Measurements from ENCODE around the gene FAT1.

Gene FAT1

DNA sequence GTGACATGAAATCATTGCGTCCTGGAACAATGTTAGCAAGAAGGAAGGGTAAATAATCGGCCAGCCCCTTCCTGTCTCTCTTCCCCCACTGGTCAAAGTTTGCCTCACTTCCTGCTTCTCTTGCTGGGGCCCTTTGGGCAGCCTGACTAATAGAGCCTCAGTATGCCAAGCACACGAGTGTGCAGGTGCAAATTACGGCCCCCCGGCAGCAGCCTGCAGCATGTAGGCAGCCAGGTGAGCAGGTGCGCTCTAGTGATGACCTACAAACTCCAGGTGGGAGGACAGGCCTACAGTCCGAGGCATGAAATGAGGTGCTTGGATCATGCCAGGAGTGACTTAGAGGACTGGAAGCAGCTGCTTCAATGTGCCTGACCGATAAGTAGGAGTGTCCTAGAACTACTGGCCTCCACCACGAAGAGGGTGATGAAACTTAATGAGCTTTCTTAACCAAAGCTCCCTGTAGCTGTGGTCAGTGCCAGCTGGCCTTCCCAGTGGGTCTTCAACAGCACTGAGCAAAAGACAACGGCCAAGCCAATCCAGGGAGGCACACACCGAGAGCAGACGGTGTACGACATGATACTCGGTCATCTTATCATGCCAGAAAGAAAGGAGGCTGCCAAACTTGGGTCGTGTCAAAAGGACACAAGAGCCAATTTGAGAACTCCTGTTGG lies 26.1 kb upstream of the FAT1 start:
- no peak overlapping the region for H3K4me3 ChIP-seq (replicated peaks in 1 of 2; ENCODE audit: low read depth in 2 of 2, low read length in 2 of 2)
- TF ChIP-seq, protein P1, sequence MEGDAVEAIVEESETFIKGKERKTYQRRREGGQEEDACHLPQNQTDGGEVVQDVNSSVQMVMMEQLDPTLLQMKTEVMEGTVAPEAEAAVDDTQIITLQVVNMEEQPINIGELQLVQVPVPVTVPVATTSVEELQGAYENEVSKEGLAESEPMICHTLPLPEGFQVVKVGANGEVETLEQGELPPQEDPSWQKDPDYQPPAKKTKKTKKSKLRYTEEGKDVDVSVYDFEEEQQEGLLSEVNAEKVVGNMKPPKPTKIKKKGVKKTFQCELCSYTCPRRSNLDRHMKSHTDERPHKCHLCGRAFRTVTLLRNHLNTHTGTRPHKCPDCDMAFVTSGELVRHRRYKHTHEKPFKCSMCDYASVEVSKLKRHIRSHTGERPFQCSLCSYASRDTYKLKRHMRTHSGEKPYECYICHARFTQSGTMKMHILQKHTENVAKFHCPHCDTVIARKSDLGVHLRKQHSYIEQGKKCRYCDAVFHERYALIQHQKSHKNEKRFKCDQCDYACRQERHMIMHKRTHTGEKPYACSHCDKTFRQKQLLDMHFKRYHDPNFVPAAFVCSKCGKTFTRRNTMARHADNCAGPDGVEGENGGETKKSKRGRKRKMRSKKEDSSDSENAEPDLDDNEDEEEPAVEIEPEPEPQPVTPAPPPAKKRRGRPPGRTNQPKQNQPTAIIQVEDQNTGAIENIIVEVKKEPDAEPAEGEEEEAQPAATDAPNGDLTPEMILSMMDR (IDR thresholded peaks at IDR 0.05; ENCODE audit: low read depth, low read length): no peak
- no peak for DNase-seq (ENCODE audit: low read depth in 2 of 2)

DNA sequence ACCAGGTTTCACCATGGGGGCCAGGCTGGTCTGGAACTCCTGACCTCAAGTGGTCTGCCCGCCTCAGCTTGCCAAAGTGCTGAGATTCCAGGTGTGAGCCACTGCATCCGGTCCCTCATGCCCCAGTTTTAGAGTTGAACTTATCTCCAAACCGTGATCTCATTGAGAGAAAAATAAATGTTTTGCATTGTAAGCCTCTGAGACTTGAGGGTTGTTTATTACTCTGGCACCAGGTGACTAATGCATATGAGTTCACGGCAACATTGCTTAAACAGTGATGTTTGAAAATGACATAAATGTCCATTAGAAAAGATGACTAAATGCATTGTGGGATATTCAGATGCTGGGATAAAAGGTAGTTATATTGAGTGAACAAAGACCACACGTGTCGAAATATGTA lies 22.9 kb upstream of the FAT1 start:
- DNase-seq (ENCODE audit: low read depth in 2 of 2): peak in 1 of 2 donors; percentile 39
- no peak overlapping the region for H3K4me3 ChIP-seq (replicated peaks in 1 of 2; ENCODE audit: low read depth in 2 of 2, low read length in 2 of 2)
- TF ChIP-seq, protein P1 (IDR thresholded peaks at IDR 0.05; ENCODE audit: low read depth, low read length): no peak

DNA sequence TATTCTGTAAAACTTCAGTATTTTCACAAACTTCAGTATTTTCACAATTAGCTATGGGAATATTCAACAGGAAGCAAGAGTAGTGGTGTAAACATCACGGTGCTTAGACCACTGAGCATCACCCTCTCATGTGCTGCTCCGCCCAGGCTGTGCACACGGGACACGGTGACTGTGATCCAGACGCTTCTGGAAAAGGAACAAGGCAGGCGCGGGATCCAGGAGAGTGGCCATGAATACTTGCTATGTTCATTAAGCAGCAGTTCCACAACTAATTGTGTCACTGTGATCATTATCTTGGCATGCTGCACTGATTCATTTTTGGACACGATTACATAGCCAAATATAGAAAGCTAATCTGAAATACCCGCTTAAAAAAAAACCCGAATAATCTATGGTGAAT lies 19.6 kb upstream of the FAT1 start:
- TF ChIP-seq, protein P1 (IDR thresholded peaks at IDR 0.05; ENCODE audit: low read depth, low read length): no peak
- no peak overlapping the region for H3K4me3 ChIP-seq (replicated peaks in 1 of 2; ENCODE audit: low read depth in 2 of 2, low read length in 2 of 2)
- DNase-seq (ENCODE audit: low read depth in 2 of 2): no peak

DNA sequence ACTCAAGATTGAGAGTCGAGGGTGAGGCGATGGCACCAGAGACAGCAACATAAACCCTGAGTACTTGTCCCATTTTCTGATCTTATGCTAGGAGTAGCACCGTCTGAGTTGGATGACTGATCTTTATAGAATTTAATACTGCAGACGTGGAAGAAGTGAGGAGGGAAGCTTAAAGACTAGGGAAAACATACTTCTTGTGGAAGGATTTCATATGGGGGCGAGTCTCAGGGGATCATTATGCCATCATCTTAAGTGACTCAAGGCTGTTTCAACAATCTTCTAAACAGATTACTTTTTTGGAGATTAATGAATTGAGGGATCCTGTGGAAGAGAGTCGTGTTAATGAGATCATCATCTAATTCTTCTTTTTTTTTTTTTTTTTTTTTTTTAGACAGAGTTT lies 17.2 kb upstream of the FAT1 start:
- TF ChIP-seq, protein P1 (IDR thresholded peaks at IDR 0.05; ENCODE audit: low read depth, low read length): no peak
- DNase-seq (ENCODE audit: low read depth in 2 of 2): peak in 1 of 2 donors; percentile 78
- no peak overlapping the region for H3K4me3 ChIP-seq (replicated peaks in 1 of 2; ENCODE audit: low read depth in 2 of 2, low read length in 2 of 2)

DNA sequence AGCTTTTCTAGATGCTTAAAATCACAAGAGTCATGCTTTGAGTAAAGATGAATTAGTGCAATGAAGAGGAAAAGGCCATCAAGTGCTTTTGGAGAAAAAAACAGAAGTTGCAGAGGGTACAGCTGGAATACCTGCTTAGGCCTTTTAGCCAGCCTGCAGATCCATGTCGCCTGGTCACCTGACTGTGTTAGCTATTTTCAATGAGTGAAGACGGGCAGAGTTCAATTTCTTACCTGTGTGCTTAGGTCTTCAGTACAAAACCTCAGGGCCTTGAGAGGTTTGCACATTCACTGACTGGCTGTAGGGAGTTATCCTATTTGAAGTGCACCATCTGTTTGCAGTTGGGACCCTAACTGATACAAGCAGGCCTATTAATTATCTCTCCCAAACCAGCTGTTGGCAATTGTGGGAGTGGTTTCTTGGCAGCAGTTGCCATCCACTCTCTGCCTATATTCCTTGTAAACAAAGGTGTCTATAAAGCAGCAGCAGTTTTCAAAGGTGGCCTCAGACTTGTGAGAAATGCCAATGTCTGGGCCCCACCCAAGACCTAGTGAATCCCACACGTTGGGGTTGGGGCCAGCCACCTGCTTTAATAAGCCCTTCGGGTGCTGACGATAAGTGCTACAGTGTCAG lies 16.3 kb upstream of the FAT1 start:
- TF ChIP-seq, protein P1 (IDR thresholded peaks at IDR 0.05; ENCODE audit: low read depth, low read length): no peak
- no peak for DNase-seq (ENCODE audit: low read depth in 2 of 2)
- H3K4me3 ChIP-seq (replicated peaks in 1 of 2; ENCODE audit: low read depth in 2 of 2, low read length in 2 of 2): no peak overlapping the region

DNA sequence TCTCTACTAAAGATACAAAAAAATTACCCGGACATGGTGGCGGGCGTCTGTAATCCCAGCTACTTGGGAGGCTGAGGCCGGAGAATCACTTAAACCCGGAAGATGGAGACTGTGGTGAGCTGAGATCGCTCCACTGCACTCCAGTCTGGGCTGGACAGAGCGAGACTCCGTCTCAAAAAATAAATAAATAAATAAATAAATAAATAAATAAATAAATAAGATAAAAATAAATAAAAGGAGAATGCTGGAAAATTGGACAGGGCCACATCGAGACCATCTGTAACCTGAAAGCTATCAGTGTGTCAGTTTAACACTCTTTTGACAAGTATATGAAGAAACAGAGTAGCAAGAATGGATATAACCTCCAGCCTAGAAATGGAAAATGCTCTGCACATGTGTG lies 15.7 kb upstream of the FAT1 start:
- TF ChIP-seq, protein P1 (IDR thresholded peaks at IDR 0.05; ENCODE audit: low read depth, low read length): no peak
- no peak overlapping the region for H3K4me3 ChIP-seq (replicated peaks in 1 of 2; ENCODE audit: low read depth in 2 of 2, low read length in 2 of 2)
- no peak for DNase-seq (ENCODE audit: low read depth in 2 of 2)
